SKM-1 treated with dmso at 0.1 percent for 144 hours (cell line): ENCODE results near the gene ARHGAP29.
"Not testable (repeated sequence)": the region's sequence is repeated elsewhere in the genome, so short reads cannot be mapped to it uniquely, and the experiment has no call there.

Experiments
- DNase-seq: peaks from one replicate; lab custom pipeline; 2025; ENCODE audit not compliant: unreplicated experiment; lab: John Stamatoyannopoulos, UW

Gene ARHGAP29

DNA sequence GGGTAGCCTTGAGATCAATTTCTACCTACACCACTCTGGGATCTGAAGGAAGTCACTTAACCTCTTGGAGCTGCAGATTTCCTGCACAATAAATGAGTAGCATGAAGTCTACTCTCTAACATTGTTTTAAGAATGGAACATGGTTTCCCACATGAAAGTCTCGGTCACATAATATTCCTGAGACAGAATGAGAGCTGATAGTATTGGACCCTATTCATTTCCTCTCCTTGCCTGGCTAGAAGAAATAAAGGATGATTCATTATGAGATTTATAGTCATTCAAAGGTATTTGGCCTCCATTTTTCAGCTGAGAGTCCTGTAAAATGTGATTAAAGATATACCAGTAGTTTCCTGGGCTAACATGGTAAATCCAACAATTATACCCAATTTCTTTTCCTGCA is 56.7 kb downstream of the ARHGAP29 start:
- no peak for DNase-seq

DNA sequence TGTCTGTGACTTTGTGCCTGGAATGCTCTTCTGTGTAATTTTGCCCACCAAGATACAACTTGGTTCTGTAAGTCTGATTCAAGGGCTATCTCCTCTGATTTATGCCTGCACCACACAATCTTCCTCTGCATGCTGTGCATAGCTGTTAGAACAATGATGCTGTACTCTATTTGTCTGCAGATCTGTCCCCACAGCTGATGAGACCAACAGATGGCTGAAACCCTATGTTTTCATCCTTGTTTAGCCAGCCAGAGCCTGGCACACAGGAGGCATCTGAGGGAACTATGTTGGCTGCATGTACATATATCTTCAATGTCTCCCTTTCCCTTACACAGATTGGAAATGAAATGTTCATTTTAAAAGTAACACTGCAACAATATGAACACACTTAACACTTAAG is 58.5 kb downstream of the ARHGAP29 start:
- DNase-seq, result no peak

DNA sequence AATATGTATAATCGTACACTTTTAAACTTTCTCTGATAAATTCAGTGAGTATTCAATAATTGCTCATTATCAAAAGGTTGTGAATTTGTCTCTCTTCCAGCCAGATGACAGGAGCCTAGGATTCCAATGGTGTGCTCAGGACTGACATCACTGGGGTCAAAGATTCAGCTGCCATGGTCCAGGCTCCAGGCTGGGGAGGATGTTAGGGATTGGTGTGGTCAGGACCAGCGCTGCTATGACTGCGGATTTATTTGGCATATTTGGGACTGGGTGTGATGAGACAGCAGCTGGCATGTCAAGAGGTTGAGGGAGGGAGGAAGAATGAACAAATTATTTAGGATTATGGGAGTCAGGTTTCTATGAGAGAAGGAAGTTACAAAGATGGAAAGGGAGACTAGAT is 68.3 kb downstream of the ARHGAP29 start:
- DNase-seq, result no peak

DNA sequence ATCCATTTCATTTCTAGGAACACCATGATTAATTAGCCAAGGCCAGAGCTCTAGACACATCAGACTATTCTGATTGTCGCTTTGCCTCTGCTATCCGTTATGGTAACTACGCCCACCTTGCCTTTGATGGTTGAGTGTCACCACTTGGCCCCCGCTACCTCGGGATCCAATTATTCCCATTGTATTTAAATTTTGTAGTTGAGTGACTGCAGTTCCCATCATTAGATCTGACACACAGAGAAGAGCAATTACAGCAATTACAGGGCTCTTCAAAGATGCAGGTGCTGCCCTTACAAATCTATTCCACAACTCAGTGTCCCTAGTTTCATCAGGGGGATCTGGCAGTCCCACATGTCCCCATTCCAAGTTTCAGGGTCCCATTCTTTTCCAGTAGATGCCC is 71.5 kb downstream of the ARHGAP29 start:
- no peak for DNase-seq

DNA sequence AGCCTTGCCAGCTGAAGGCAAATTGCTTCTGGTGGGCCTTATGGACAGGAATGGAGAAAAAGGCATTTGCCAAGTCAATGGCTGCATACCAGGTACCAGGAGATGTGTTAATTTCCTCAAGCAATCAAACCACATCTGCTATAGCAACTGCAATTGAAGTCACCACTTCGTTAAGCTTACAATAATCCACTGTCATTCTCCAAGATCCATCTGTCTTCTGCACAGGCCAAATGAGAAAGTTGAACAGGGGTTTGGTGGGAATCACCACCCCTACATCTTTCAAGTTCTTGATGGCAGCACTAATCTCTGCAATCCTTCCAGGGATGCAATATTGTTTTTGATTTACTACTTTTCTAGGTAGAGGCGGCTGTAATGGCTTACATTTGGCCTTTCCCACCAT is 72.5 kb downstream of the ARHGAP29 start:
- DNase-seq, result not testable (repeated sequence)

DNA sequence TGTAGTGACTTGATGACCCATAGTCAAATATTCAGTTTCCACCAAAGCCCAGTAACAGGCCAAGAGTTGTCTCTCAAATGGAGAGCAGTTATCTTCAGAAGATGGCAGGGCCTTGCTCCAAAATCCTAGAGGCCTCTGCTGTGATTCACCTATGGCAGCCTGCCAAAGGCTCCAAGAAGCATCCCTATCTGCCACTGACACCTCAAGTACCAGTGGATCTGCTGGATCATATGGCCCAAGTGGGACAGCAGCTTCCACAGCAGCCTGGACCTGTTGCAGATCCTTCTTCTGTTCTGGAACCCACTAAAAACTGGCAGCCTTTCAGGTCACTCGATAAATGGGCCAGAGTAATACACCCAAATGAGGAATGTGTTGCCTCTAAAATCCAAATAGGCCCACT is 73.3 kb downstream of the ARHGAP29 start:
- not testable (repeated sequence) for DNase-seq

DNA sequence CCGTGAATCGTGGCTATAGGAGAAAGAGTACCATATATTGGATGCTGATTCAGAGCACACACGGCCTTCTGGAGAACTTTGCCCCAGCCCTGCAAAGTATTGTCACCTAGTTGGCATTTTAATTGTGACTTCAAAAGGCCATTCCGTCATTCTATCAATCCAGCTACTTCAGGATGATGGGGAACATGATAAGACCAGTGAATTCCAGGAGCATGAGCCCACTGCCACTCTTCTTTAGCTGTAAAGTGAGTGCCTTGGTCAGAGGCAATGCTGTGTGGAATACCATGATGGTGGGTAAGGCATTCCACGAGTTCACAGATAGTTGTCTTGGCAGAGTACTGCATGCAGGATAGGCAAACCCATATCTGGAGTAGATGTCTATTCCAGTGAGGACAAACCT is 74.1 kb downstream of the ARHGAP29 start:
- not testable (repeated sequence) for DNase-seq

DNA sequence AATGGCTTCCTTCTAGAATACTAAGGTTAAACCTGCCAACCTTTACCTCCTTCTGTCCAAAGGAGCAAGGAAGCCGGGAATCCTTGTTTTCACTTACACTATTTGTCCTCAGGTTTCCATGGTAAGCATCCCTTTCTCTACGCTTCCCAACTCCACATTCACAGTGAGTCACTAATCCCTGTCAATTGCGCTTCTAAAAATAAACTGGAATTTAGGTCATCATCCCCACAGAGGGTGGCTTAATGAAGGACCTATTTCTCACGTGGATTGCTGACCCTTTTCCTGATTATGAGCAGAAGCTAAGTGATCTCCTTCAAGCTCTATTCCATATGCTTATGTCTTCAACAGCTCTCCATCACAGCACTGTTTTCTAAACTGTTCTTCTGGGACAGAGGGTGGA is 76.6 kb downstream of the ARHGAP29 start:
- DNase-seq, result no peak

DNA sequence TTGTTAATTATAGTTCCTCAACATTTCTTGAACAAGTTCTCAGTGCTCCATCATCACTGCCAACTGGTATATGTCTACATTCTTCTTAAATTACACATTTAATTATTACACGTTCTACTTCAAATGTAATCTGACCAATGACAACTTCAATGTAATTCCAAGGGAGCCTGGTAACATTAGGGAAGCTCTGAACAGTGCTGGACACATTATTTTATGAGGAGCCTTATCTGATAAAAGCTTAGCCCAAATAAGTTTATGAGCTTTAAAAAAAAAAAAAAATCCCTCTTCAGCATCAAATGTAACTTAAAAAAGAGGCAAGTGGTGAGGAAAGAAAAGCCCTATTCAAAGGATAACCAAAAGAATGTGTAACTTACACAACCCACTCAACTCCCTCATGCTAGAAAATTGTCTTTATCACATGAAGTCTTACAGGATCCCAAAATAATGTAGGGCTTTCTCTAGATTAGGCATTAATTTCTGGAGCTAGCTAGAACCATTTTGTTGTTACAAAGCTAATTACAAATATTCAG is 81.2 kb downstream of the ARHGAP29 start:
- DNase-seq, result no peak

DNA sequence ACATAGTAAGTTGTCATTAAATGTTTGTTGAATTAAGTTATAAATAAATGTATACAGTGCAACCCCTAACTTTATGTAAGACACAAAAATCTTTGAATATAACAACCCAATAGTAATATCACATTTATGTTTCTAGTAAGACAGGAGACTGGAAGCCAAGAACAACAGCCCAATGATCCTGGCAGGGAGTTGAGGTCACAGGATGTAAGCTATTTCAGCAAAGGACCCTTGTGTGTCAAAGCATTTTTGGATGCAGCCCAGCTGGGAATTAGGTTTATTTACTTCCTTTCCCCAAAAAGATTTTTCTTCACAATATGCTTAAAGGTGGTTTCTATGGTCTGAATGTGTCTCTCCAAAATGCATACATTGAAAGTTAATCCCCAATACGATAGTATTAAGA is 82.4 kb downstream of the ARHGAP29 start:
- DNase-seq, result no peak

DNA sequence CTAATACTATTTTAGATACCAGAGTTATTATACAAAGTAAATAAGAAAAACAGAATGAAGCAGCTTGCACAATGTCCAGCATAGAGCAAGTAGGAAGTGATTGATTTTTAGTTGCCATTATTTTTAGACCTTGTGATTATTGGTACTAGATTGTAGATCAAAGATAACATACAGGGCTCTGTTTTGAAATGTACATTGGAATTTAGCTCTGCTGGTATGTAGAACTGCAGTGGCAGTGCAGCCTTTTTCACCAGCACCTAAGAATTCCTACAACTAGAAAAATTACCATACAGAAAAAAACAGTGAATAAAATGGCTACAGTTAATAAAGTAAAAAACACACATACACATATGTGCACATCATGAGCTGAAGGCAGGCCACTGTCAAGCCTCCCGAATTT is 84.3 kb downstream of the ARHGAP29 start:
- no peak for DNase-seq

DNA sequence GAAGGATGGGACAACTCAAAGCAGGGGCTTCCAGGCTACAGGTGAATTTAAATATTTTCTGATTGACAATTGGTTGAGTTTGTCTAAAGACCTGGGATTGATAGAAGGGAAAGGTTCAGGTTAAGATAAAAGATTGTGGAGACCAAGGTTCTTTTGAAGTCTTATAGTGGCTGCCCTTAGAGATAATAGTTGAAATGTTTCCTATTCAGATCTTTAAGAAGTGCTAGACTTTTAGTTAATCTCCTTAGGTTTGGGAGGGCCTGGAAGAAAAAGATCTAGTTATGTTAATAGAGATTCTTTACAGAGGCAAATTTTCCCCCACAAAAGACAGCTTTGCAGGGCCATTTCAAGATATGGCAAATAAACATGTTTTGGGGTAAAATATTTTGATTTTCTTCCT is 88.2 kb downstream of the ARHGAP29 start:
- DNase-seq, result not testable (repeated sequence)

DNA sequence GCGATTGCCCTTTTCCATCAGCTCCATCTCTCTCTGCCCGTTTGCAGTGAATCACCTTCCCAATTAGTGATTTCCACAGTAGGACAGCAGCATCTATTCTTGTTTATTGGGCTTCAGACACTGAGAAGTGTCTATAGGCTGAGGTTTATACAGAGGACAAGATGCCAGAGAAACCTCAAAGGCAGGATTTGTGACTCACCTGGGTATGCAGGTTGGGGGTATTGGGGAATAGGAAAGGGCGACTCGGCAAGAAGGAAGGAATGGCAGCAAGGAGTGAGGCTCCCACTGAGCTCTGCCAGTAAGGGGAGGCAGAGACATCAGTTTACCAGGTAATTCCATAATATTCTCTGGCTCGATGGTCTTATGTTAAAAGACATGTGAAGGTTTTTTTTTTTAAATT is 91.1 kb downstream of the ARHGAP29 start:
- no peak for DNase-seq

DNA sequence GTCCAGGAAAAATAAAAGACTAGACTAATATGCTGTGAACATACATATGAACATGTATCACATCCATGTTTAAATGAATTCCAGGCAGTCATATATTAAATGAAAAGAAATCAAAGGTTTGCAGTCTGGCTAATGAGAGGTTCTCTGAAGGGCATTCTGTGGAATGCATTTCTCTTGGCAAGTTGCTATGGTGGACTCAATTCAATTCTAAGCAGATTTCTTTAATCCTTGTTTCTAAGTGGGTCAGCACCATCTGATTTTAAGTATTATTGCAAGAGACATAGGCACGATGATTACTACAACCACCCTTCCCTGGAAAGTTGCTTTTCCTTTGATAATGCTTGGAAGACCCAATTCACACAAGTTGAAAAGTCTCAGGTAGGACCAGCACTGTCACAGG is 92.5 kb downstream of the ARHGAP29 start:
- no peak for DNase-seq

DNA sequence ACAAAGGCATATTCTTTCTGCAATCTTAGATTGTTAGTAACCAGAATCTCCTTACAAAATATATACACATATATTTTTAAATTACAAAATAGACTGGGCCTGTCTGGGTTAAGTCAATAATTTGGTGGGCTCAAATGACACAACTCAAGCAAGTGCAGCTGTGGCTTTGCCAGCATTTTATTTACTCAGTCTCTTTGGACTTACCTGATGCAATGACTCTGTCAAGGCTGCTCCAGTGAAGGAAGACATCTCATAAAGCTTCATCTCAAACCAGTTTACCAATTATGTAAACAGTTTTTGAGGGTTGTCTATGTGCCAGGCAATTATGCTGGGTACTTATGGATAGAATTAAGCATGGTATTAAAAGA is 93.6 kb downstream of the ARHGAP29 start:
- no peak for DNase-seq

DNA sequence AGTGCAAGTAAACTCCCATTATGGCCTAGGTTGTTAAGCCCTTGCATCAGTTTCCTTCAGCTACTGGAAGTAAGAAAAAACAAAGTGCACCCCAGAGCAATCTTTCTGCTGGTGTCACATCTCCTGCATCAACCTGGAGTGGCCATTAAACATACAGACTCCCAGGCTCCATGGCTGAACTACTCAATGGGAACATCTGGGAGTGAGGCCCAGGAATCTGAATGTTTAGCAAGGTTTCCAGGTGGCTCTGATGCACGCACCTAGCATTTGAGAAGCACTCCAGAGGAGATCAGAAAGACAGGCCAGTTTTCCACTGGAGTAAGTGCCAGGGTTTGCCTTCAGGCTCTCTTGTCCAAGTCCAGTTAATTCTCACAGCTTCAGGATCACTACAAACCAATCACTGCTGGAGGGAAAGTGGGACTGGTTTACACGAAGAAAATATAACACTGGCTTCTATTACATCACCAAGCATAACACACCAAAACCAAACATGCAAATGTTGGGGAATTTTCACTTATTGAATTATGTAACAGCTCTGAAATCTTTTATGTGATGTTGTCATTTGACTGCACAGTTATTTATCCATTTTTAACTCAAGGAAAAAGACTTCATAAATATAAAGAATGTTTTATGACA is 94.1 kb downstream of the ARHGAP29 start:
- DNase-seq, result no peak

DNA sequence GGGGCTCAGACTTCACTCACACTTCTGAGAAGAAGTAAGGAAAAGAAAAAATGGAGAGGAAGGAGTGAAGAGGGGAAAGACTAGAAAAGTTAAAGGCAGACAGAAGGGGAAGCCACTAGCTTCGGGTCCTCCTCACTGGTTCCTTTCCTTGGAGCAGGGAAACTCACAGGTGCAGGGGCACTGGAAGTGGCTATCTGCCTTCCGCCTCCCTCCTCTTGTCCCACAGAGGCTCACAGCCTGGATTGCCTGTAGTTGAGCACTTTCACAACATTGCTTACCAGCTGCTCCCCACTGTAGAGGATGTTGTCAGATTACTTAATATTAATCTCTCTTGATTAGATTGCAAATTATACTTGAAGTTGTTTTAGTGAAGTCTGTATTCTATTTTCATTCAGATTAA is 94.8 kb downstream of the ARHGAP29 start:
- no peak for DNase-seq

DNA sequence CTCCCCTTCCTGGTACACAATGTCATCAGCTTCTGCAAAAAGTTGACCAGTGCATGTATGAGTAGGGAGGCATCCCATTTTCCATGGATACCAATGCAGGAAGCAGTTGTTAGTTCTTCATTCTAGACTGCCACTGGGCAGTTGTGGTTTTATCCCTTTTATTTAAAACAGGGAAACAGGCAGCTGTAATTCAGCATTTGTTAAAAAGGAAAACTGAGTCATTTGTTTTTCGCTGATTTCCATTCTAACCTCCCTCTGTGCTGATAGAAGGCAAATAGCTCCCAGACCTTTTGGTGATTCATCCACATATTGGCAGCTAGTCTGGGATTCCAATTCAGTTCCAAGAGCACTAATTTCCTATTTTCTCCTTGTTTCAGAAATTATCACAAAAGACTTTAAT is 95.4 kb downstream of the ARHGAP29 start:
- DNase-seq, result no peak

DNA sequence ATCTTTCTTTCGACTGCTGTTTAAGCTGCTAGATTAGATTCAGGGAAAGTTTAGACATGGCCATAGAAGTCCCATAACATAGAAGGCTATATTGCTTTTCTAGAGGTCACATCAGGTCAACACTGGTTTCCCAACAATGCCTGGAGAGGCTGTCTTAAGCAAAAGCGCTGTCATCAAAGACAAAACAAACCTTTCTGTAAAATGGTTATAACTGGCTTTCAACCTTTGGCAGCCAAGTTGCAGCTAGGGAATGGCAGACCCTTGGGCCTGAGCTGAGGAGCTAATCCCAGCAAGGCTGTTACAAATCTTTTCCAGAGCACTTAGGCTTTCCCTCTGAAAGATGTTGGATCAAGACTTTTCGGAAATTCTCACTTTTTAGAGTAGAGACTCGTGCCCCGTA is 105.3 kb downstream of the ARHGAP29 start:
- no peak for DNase-seq

DNA sequence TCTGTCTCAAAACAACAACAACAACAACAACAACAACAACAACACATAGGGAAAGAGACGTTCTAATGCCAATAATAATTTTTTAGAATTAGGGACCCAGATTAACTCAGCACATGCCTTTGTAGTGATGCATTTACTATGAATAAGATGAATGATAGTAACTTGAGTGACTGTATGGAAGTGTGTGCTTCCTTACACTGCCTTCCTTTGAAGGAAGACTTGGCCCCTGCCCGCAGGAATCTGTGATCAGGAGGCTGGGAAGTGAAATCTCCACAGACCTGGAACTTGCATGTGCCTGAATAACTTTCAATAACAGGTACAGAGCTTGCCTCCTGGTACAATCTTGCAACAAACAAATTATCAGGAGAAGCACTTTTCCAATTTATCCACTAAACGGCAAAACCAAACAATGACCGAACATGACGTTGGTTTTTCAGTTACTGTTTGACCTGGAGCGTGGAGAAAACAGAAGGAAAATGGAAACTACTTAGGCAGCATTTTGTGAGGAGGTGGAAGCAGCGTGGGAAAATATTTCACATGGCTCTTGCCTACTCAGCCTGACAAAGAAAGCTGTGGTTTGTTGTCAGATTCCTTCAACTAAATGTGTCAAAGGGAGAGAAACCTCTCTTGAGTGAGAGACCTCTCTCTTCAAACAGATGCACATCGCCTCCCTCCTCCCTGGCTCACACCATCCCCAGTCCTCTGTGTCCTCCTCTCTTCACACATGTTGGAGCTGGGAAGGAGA is 106.4 kb downstream of the ARHGAP29 start:
- DNase-seq, result no peak

DNA sequence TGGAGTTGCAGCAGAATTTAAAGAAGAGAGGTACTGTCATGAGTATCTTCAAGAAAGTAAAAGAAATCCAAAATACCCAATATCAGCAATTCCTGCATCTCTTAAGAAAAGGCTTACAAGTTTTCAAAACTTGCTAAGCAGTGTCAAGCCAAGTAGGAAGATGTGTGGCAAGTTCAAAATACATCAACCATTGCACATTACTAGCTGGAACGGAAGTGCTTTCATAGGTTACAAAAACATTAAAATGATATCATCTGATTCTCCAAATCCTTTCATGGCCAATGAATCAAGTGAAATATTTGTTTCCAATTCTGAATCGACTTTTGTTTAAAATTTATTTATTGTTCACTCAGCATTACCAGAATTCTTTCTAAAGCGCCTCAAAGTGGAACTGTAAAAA is 110.7 kb downstream of the ARHGAP29 start:
- no peak for DNase-seq

DNA sequence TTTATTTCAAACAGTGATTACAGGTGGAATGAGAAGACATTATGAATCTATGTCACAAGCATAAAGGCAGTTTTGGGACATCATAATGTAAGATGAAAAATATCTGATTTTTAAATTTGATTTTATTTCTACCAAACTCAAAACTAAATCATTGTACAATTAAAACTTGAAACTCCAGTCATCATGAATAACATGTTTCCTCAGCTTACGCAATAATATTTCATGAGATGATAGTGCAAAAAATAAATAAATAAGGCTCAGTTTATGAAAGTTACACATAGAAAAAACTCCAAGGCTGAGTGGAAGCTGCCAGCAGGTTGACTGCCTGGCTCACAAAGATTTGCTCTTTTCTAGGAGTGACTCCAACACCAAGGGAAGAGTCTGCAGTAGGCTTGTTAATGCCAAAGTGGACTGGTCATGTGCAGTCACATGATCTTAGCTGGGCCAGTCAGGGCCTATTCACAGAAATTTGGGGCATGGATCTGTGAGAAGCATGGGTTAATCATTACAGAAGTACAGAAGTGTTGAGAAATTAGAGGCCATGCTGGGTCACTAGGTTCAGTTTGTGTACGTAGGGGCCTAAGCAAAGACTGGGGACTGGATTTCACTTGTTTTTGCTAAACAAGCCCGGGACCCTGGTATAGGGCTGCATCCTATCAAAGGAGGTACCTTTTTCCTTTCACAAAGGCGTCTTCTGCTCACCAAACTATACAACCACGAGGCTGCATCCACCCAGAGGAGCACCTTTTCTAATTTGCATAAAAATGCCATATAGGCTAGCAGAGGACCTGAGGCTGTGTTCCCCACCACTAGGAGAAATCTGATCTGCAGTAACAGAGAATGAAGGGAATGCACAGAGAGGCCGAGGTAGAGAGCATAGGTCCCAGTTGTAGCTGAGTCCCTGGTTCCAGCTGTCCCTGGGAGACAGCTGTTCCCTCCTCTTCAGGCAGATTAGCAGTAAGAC is 111.6 kb downstream of the ARHGAP29 start:
- DNase-seq, result no peak
